Spleen (tissue), 7 donors: Measurements from ENCODE around the gene UGCG.

Source experiments
- POLR2A ChIP-seq, 3 donors: fragments of 450-650 bp; IDR thresholded peaks; one replicate each; pipeline ENCODE4 v1.5.1; 2017; ENCODE audit warnings: antibody characterized with exemption in 3 of 3, mild to moderate bottlenecking in 1 of 3
- POLR2AphosphoS5 ChIP-seq, 3 donors: sonication (generic); formaldehyde crosslinking; IDR thresholded peaks; one replicate each; pipeline ENCODE4 v1.5.1; 2017; ENCODE audit warnings: antibody characterized with exemption in 3 of 3
- TF ChIP-seq, protein P1 (sequence below), 11 experiments: fragments of 200-600 bp in 7 of 11; fragments of 450-650 bp in 4 of 11; sonication (generic) in 4 of 11; IDR thresholded peaks in 8 of 11; conservative IDR thresholded peaks in 3 of 11; 1 replicate in 7 of 11; 2 replicates in 4 of 11; pipeline versions ENCODE4 v1.4.0 to v1.8.0; 2016 to 2021; ENCODE audit warnings: antibody characterized with exemption in 11 of 11, inconsistent platforms in 4 of 11, mild to moderate bottlenecking in 1 of 11
- donor health status: DM: no; HTN: no; CAD: no; lungs with moderate emphysema.
- donor health status: DM: no; HTN: no; CAD: no.
- donor health status: DM: no; HTN: no; CAD: no.

DNA sequence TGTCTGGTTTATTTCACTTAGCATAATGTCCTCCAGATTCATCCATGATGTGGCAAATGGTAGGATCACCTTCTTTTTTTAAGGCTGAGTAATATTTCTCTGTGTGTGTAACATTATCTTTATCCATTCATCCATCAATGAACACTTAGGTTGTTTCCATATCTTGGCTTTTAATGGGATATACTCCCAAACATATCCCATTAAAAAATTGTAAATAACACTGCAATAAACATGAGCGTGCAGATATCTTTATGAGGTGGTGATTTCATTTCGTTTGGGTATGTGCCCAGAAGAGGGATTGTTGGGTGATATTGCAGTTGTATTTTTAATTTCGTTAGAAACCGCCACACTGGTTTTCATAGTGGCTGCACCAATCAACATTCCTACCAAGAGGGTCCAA, 36.2 kb upstream of the UGCG start:
- TF ChIP-seq POLR2A (IDR thresholded peaks at IDR 0.05) = no peak
- TF ChIP-seq, protein P1, sequence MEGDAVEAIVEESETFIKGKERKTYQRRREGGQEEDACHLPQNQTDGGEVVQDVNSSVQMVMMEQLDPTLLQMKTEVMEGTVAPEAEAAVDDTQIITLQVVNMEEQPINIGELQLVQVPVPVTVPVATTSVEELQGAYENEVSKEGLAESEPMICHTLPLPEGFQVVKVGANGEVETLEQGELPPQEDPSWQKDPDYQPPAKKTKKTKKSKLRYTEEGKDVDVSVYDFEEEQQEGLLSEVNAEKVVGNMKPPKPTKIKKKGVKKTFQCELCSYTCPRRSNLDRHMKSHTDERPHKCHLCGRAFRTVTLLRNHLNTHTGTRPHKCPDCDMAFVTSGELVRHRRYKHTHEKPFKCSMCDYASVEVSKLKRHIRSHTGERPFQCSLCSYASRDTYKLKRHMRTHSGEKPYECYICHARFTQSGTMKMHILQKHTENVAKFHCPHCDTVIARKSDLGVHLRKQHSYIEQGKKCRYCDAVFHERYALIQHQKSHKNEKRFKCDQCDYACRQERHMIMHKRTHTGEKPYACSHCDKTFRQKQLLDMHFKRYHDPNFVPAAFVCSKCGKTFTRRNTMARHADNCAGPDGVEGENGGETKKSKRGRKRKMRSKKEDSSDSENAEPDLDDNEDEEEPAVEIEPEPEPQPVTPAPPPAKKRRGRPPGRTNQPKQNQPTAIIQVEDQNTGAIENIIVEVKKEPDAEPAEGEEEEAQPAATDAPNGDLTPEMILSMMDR (IDR thresholded peaks at IDR 0.05 in 8 of 11, conservative IDR thresholded peaks at IDR 0.05 in 3 of 11) = no peak
- no peak for TF ChIP-seq POLR2AphosphoS5 (IDR thresholded peaks at IDR 0.05)
